Right renal cortex interstitium (tissue), 3 donors: ENCODE results near the gene FUT2. TPM values are rescaled to one million over a fixed set of nuclear protein-coding genes. Genes with fewer than 3 reads are reported as not detected.

ENCODE experiments used
- DNase-seq, 3 donors: peaks; one replicate each; pipeline ENCODE4 v3.0.0-alpha.2; 2013; ENCODE audit warnings: low read depth in 3 of 3, low spot score in 2 of 3
- polyA plus RNA-seq, 3 donors: library from polyadenylated mRNA; unstranded; fragments of 120-200 nt; gene quantifications; one replicate each; pipeline ENCODE4 v1.2.1, GENCODE V29; 2013; ENCODE audit not compliant: insufficient read length in 3 of 3

FUT2 gene
- polyA plus RNA-seq, 3 donors, result 0.96 to 2.6 (median 1.9) TPM

- DNase-seq, result peak; percentile 76 to 88 (median 87)
Measured at GRCh38 chr19:48746738-48747575, 51.2 kb downstream of the FUT2 start, which contains the start of gene IZUMO1. TSS of gene IZUMO1 (minus strand) at chr19:48746909. CDS start at chr19:48745859, 1,050 bp downstream.

- DNase-seq, result no peak
Measured at GRCh38 chr19:48749571-48750198, 53.9 kb downstream of the FUT2 start.

GRCh38 chr19:48750351-48750750, 54.6 kb downstream of the FUT2 start:
- no peak for DNase-seq

- DNase-seq, result no peak
Measured at GRCh38 chr19:48750771-48751504, 55.2 kb downstream of the FUT2 start.

- no peak for DNase-seq
Measured at GRCh38 chr19:48751845-48752495, 56.2 kb downstream of the FUT2 start.

GRCh38 chr19:48752496-48753365, 57.0 kb downstream of the FUT2 start, which contains the start of gene FUT1:
TSS of gene FUT1 (minus strand) at chr19:48752641. CDS start at chr19:48751281, 1,360 bp downstream.
- DNase-seq, result no peak

- no peak for DNase-seq
Measured at GRCh38 chr19:48755084-48755641, 59.4 kb downstream of the FUT2 start, which contains the start of gene FGF21. TSS of gene FGF21 (plus strand) at chr19:48755524. CDS start at chr19:48756237, 713 bp downstream.

Other genes with a start within 250 kb of the FUT2 start
- gene GRWD1, start 250.0 kb upstream of the FUT2 start, polyA plus RNA-seq, result 10 to 100 TPM; 19.8 to 24.8 (median 24.0) TPM
- gene KCNJ14, start 240.4 kb upstream of the FUT2 start, polyA plus RNA-seq, result under 1 TPM; 0.55 to 0.67 (median 0.61) TPM
- gene CYTH2, start 226.6 kb upstream of the FUT2 start, polyA plus RNA-seq, result 10 to 100 TPM; 74.8 to 80.7 (median 80.1) TPM
- gene LMTK3, start 184.1 kb upstream of the FUT2 start, polyA plus RNA-seq, result 1 to 10 TPM; 1.2 to 2.3 (median 2.1) TPM
- gene SULT2B1, start 143.8 kb upstream of the FUT2 start, polyA plus RNA-seq, result under 1 TPM; 0.23 to 0.29 (median 0.24) TPM
- gene SPACA4, start 89.2 kb upstream of the FUT2 start, polyA plus RNA-seq, result not detected
- gene FAM83E, start 80.9 kb upstream of the FUT2 start, polyA plus RNA-seq, result under 1 TPM; 0.49 to 0.99 (median 0.98) TPM
- gene RPL18, start 76.8 kb upstream of the FUT2 start, polyA plus RNA-seq, result 1,000 to 10,000 TPM; 1,053 to 1,199 (median 1,085) TPM
- 10 to 100 TPM; 15.9 to 24.6 (median 17.8) TPM for gene SPHK2, start 76.5 kb upstream of the FUT2 start, polyA plus RNA-seq
- gene DBP, start 58.6 kb upstream of the FUT2 start, polyA plus RNA-seq, result 10 to 100 TPM in 2 of 3 donors, 1 to 10 TPM in 1; 9.3 to 11.0 (median 10.5) TPM
- gene CA11, start 49.8 kb upstream of the FUT2 start, polyA plus RNA-seq, result 10 to 100 TPM; 21.9 to 23.6 (median 22.9) TPM
- under 1 TPM; 0.47 to 0.96 (median 0.94) TPM for gene NTN5, start 23.0 kb upstream of the FUT2 start, polyA plus RNA-seq
- 1 to 10 TPM; 4.1 to 5.2 (median 4.5) TPM for gene MAMSTR, start 23.8 kb downstream of the FUT2 start, polyA plus RNA-seq
- gene RASIP1, start 44.6 kb downstream of the FUT2 start, polyA plus RNA-seq, result 10 to 100 TPM; 11.5 to 12.2 (median 11.8) TPM
- gene IZUMO1, start 50.9 kb downstream of the FUT2 start, polyA plus RNA-seq, result under 1 TPM in 2 of 3 donors, not detected in 1; 0.18 to 0.40 TPM
- 1 to 10 TPM; 3.0 to 3.4 (median 3.0) TPM for gene FUT1, start 56.7 kb downstream of the FUT2 start, polyA plus RNA-seq
- not detected for gene FGF21, start 59.6 kb downstream of the FUT2 start, polyA plus RNA-seq
- 10 to 100 TPM; 28.5 to 34.9 (median 28.8) TPM for gene BCAT2, start 115.1 kb downstream of the FUT2 start, polyA plus RNA-seq
- gene HSD17B14, start 140.5 kb downstream of the FUT2 start, polyA plus RNA-seq, result 10 to 100 TPM; 24.0 to 30.9 (median 27.9) TPM
- gene PLEKHA4, start 172.6 kb downstream of the FUT2 start, polyA plus RNA-seq, result 10 to 100 TPM; 17.4 to 19.8 (median 17.6) TPM
- gene PPP1R15A, start 176.4 kb downstream of the FUT2 start, polyA plus RNA-seq, result 10 to 100 TPM; 34.7 to 48.1 (median 35.8) TPM
- gene TULP2, start 202.8 kb downstream of the FUT2 start, polyA plus RNA-seq, result 1 to 10 TPM in 1 of 3 donors, under 1 TPM in 2; 0.72 to 1.9 (median 0.93) TPM
- 100 to 1,000 TPM; 229 to 276 (median 263) TPM for gene NUCB1, start 204.3 kb downstream of the FUT2 start, polyA plus RNA-seq
- 1 to 10 TPM; 4.6 to 7.4 (median 5.9) TPM for gene DHDH, start 237.7 kb downstream of the FUT2 start, polyA plus RNA-seq